Measurements from ENCODE around the gene SYNDIG1. TPM values are rescaled to one million over a fixed set of nuclear protein-coding genes. Genes with fewer than 3 reads are reported as not detected.

SYNDIG1 gene
- total RNA-seq, 6 experiments from 2014 or later, result 0.14 to 0.31 TPM; not detected in 4

DNA sequence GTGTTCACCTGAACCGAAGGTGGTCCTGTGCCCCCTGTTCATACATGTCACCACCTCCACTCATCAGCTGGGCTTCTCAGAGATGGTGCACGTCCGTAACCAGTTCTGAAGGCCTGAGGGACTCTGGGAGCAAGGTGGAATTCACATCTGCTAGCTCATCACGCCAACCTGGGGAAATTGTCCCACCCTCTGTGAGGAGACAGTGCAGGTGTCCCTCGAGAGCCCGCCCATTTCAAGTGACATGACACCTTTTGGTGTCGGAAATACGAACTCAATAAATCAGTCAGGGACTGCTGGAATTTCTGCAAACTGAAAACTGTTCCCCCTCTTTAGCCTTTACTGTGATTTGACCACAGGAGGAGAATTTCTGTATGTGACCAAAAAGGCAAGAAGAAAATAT, 99.4 kb downstream of the SYNDIG1 start:
- Mint-ChIP-seq H3K27me3 (ENCODE audit: insufficient read depth) (peaks cover 32% of the 10 kb centered on the region), H3K36me3 (ENCODE audit: low read depth) (no peaks in the 10 kb centered on the region), H3K4me3 (no peak overlapping the region), H3K4me1 (ENCODE audit: low read depth) (no peaks in the 10 kb centered on the region), H3K27ac (no peak overlapping the region), H3K9me3 (no peaks in the 10 kb centered on the region)
- TF ChIP-seq, protein P1, sequence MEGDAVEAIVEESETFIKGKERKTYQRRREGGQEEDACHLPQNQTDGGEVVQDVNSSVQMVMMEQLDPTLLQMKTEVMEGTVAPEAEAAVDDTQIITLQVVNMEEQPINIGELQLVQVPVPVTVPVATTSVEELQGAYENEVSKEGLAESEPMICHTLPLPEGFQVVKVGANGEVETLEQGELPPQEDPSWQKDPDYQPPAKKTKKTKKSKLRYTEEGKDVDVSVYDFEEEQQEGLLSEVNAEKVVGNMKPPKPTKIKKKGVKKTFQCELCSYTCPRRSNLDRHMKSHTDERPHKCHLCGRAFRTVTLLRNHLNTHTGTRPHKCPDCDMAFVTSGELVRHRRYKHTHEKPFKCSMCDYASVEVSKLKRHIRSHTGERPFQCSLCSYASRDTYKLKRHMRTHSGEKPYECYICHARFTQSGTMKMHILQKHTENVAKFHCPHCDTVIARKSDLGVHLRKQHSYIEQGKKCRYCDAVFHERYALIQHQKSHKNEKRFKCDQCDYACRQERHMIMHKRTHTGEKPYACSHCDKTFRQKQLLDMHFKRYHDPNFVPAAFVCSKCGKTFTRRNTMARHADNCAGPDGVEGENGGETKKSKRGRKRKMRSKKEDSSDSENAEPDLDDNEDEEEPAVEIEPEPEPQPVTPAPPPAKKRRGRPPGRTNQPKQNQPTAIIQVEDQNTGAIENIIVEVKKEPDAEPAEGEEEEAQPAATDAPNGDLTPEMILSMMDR (IDR thresholded peaks at IDR 0.05), result no peak
- DNase-seq, result no peak

DNA sequence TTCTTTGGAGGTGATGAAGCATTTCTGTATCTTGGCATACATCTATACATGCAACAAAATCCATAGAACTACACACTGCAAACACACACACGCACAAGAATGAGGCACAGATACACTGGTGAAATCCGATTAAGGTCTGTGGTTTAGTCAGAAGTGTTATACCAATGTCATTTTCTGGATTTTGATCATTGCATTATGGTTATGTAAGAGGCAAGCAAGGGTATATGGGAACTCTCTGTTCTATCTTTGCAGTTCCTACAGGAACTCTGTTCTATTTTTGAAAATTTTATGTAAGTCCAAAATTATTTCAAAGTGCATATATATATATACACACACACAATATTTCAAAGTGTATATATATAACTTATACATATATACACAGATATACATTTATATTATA, 101.7 kb downstream of the SYNDIG1 start:
- Mint-ChIP-seq H3K4me1 (ENCODE audit: low read depth) (no peaks in the 10 kb centered on the region), H3K9me3 (no peaks in the 10 kb centered on the region), H3K27ac (no peak overlapping the region), H3K27me3 (ENCODE audit: insufficient read depth) (peaks cover 25% of the 10 kb centered on the region), H3K4me3 (no peak overlapping the region), H3K36me3 (ENCODE audit: low read depth) (no peaks in the 10 kb centered on the region)
- TF ChIP-seq, protein P1 (IDR thresholded peaks at IDR 0.05), result no peak
- DNase-seq, result no peak

DNA sequence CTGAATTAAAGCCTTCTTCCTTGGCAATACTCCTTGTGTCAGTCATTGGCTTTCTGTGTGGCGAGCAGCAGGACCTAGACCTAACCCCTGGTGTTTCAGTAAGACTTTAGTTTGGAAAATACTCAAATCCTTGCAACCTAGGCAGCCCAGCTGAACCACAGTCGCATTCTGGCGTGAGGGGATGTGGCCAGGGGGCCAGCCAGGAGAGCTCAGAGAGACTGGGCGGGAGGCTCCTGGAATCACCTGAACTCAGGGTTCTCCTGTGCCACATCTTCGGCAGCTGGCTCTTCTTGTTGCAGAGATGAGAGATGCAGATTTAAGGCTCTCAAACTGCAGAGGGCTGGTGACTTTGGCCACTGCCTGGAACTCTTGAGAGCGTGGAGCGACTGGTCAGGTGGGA, 102.7 kb downstream of the SYNDIG1 start:
- Mint-ChIP-seq H3K27ac (no peak overlapping the region), H3K4me1 (ENCODE audit: low read depth) (no peaks in the 10 kb centered on the region), H3K4me3 (no peak overlapping the region), H3K27me3 (ENCODE audit: insufficient read depth) (peaks cover 22% of the 10 kb centered on the region), H3K36me3 (ENCODE audit: low read depth) (no peaks in the 10 kb centered on the region), H3K9me3 (no peaks in the 10 kb centered on the region)
- DNase-seq, result no peak
- TF ChIP-seq, protein P1 (IDR thresholded peaks at IDR 0.05), result no peak

DNA sequence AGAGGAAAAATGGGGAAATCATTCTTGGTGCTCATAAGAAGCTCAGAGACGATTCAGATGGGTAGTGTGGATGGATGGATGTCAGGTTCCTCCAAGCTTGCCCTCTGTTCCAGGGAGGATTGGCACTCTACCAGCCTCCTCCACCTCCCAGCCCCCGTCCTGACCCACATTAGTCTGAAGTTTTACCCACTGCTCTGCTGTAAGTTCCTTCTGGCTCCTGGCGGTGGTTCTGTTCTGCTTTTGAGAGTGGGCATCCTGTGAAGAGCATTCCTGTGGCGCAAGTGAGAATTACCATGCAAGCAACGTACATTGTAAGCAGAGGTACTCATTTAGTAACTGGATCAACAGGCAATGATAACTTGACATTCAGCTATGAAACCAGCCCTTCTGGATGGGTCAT, 103.4 kb downstream of the SYNDIG1 start:
- Mint-ChIP-seq H3K27me3 (ENCODE audit: insufficient read depth) (peaks cover 17% of the 10 kb centered on the region), H3K4me1 (ENCODE audit: low read depth) (no peaks in the 10 kb centered on the region), H3K9me3 (no peaks in the 10 kb centered on the region), H3K4me3 (no peak overlapping the region), H3K27ac (no peak overlapping the region), H3K36me3 (ENCODE audit: low read depth) (no peaks in the 10 kb centered on the region)
- DNase-seq, result no peak
- TF ChIP-seq, protein P1 (IDR thresholded peaks at IDR 0.05), result no peak

DNA sequence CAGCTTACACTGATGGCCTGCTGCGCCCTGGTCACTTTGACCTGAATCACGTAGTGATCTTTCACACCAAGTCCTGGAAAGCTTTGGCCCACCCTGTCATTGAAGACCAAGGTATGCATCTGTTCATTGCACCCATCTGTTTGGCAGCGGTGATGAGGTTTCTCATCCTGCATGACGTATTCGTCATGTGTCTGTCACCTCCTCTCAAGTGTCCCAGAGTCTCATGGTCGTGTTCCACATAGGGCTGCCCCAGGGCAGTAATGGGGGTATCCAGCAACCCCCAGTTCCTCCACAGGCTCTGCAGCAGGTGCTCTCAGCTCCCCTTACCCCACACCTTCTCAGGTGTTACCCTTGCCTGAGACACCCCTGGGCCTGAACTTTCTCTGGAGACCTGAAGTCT, 104.1 kb downstream of the SYNDIG1 start:
- Mint-ChIP-seq H3K4me3 (no peak overlapping the region), H3K9me3 (no peaks in the 10 kb centered on the region), H3K27me3 (ENCODE audit: insufficient read depth) (peaks cover 10% of the 10 kb centered on the region), H3K4me1 (ENCODE audit: low read depth) (no peaks in the 10 kb centered on the region), H3K27ac (no peak overlapping the region), H3K36me3 (ENCODE audit: low read depth) (no peaks in the 10 kb centered on the region)
- TF ChIP-seq, protein P1 (IDR thresholded peaks at IDR 0.05), result no peak
- DNase-seq, result no peak

DNA sequence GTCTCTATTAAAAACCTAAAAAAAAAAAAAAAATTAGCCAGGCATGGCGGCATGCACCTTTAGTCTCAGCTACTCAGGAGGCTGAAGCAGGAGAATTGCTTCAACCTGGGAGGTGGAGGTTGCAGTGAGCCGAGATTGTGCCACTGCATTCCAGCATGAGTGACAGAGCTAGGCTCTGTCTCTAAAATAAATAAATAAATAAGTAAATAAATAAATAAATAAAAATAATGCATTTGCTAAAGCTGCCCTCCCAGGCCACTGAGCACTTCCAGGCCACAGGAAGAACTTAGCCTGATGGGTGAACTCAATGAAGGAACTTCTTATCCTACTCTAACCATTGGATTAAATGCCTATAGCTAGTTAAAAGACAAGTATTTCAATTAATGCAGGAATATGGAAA, 104.9 kb downstream of the SYNDIG1 start:
- DNase-seq, result no peak
- TF ChIP-seq, protein P1 (IDR thresholded peaks at IDR 0.05), result no peak
- no peak overlapping the region for H3K27ac Mint-ChIP-seq
- H3K4me3 Mint-ChIP-seq, result no peak overlapping the region
- H3K9me3 Mint-ChIP-seq, result no peaks in the 10 kb centered on the region
- no peaks in the 10 kb centered on the region for H3K36me3 Mint-ChIP-seq (ENCODE audit: low read depth)
- H3K4me1 Mint-ChIP-seq (ENCODE audit: low read depth), result no peaks in the 10 kb centered on the region
- H3K27me3 Mint-ChIP-seq (ENCODE audit: insufficient read depth), result peaks cover 14% of the 10 kb centered on the region
